GM12865 (cell line): ENCODE data around the gene USP3.

Experiments used
- DNase-seq: peaks from one replicate; pipeline ENCODE4 v3.0.0; 2010; ENCODE audit warnings: low read depth
- H3K4me3 ChIP-seq: 2 replicates; pipeline ENCODE4 v1.5.1; 2011; ENCODE audit warnings: mild to moderate bottlenecking, low read depth, low read length, control low read depth
- CTCF ChIP-seq: IDR thresholded peaks from 2 replicates; pipeline ENCODE4 v1.5.1; 2011; ENCODE audit warnings: low read length, control low read depth, low read depth, inconsistent platforms; ENCODE audit not compliant: insufficient read depth; ENCODE audit errors: missing control alignments

USP3 gene

GRCh38 chr15:63605036-63605435, 100.6 kb downstream of the USP3 start:
- no peak overlapping the region for H3K4me3 ChIP-seq
- no peak for DNase-seq
- TF ChIP-seq CTCF, result no peak

GRCh38 chr15:63605816-63606215, 101.4 kb downstream of the USP3 start:
- peak; percentile 65 for DNase-seq

GRCh38 chr15:63606308-63606707, 101.9 kb downstream of the USP3 start:
- H3K4me3 ChIP-seq, result no peak overlapping the region
- no peak for TF ChIP-seq CTCF
- DNase-seq, result no peak

More at GRCh38 chr15:63605816-63606215, 101.4 kb downstream of the USP3 start:
- no peak for TF ChIP-seq CTCF
- H3K4me3 ChIP-seq, result no peak overlapping the region

- no peak for TF ChIP-seq CTCF
- no peak for DNase-seq
- no peak overlapping the region for H3K4me3 ChIP-seq
Measured at GRCh38 chr15:63608989-63609388, 104.6 kb downstream of the USP3 start.

GRCh38 chr15:63609448-63609847, 105.1 kb downstream of the USP3 start:
- H3K4me3 ChIP-seq, result no peak overlapping the region
- TF ChIP-seq CTCF, result no peak
- no peak for DNase-seq

GRCh38 chr15:63610209-63610841, 105.9 kb downstream of the USP3 start:
- DNase-seq, result peak; percentile 87
- TF ChIP-seq CTCF, result peak; percentile 79

GRCh38 chr15:63611177-63611576, 106.8 kb downstream of the USP3 start:
- no peak overlapping the region for H3K4me3 ChIP-seq
- TF ChIP-seq CTCF, result no peak
- no peak for DNase-seq

More at GRCh38 chr15:63610209-63610841, 105.9 kb downstream of the USP3 start:
- H3K4me3 ChIP-seq, result no peak overlapping the region
